HG03520 (cell line): Measurements from ENCODE around the gene DEFB131A.
"Not testable (repeated sequence)": the region's sequence is repeated elsewhere in the genome, so short reads cannot be mapped to it uniquely, and the experiment has no call there.

Experiments used
- ATAC-seq: cut with Tn5 transposase; IDR thresholded peaks from one replicate; pipeline ENCODE4 v1.9.1; 2021; ENCODE audit warnings: mild to moderate bottlenecking, moderate library complexity; ENCODE audit not compliant: unreplicated experiment

DEFB131A gene

GRCh38 chr4:9494256-9495035, 50.2 kb downstream of the DEFB131A start:
- not testable (repeated sequence) for ATAC-seq

GRCh38 chr4:9495443-9495842, 51.2 kb downstream of the DEFB131A start:
- not testable (repeated sequence) for ATAC-seq

- ATAC-seq: not testable (repeated sequence)
Measured at GRCh38 chr4:9497575-9498467, 53.6 kb downstream of the DEFB131A start.

GRCh38 chr4:9498468-9499040, 54.3 kb downstream of the DEFB131A start:
- ATAC-seq: not testable (repeated sequence)

GRCh38 chr4:9499974-9500487, 55.8 kb downstream of the DEFB131A start:
- ATAC-seq: not testable (repeated sequence)
